T-helper 17 cell (primary cell): ENCODE results near the gene SNAP29. TPM values are rescaled to one million over a fixed set of nuclear protein-coding genes. Genes with fewer than 3 reads are reported as not detected.
"Not testable (repeated sequence)": the region's sequence is repeated elsewhere in the genome, so short reads cannot be mapped to it uniquely, and the experiment has no call there.

Experiments
- ATAC-seq: fragments of 150-1000 bp; cut with Tn5 transposase; 2 replicates; pipeline ENCODE4 v1.10.0; 2021; ENCODE audit warnings: mild to moderate bottlenecking, moderate library complexity
- DNase-seq, 3 donors: peaks; one replicate each; pipeline versions ENCODE4 v3.0.0 to v3.0.0-alpha.2; 2020 to 2021
- H3K9me3 ChIP-seq: one replicate; pipeline ENCODE4 v1.7.0; 2013; ENCODE audit warnings: low read length, mild to moderate bottlenecking; ENCODE audit not compliant: control insufficient read depth, poor library complexity, severe bottlenecking
- H3K27ac Mint-ChIP-seq: one replicate; pipeline ENCODE4 v1.8.0; 2022; ENCODE audit warnings: mild to moderate bottlenecking, moderate library complexity, mixed read lengths
- H3K27me3 Mint-ChIP-seq: one replicate; pipeline ENCODE4 v1.8.0; 2022; ENCODE audit warnings: mixed read lengths
- H3K36me3 Mint-ChIP-seq: one replicate; pipeline ENCODE4 v1.8.0; 2022; ENCODE audit warnings: low read depth, mixed read lengths
- H3K4me1 Mint-ChIP-seq: one replicate; pipeline ENCODE4 v1.8.0; 2022; ENCODE audit warnings: mild to moderate bottlenecking, mixed read lengths
- H3K4me3 Mint-ChIP-seq: one replicate; pipeline ENCODE4 v1.8.0; 2022; ENCODE audit warnings: mild to moderate bottlenecking, moderate library complexity, mixed read lengths
- total RNA-seq, 4 donors: library from RNA in 2 of 4; stranded (reverse) in 2 of 4; gene quantifications; one replicate each; pipeline ENCODE4 v1.2.3 and lab custom pipeline; 2022 to 2026

SNAP29 gene
- total RNA-seq, 2 donors from 2014 or later = 18.9 to 25.4 TPM

DNA sequence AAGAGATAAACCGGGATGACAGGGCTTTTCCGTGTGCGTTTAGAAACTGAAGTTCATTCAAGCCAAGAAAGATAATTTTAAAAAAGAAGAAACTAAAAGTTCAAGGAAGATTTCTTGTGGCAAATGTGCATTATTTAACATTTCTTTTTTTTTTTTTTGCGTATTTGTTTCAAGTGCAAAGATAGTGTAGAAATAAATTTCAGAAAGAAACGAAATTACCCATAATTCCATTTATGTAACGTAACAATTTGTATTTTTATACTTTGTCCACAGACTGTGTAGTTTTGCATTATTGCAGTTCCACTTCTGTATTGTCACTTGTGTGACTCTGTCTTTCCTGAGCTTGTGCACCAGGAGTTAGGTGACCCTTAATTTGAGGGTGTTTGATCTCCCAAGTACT lies 24.0 kb downstream of the SNAP29 start:
- Mint-ChIP-seq H3K4me1 (peaks cover 4% of the 10 kb centered on the region), H3K27me3 (no peaks in the 10 kb centered on the region), H3K36me3 (peaks cover 12% of the 10 kb centered on the region), H3K27ac (no peak overlapping the region), H3K4me3 (no peak overlapping the region)
- no peak for DNase-seq
- no peaks in the 10 kb centered on the region for H3K9me3 ChIP-seq
- no peak for ATAC-seq

DNA sequence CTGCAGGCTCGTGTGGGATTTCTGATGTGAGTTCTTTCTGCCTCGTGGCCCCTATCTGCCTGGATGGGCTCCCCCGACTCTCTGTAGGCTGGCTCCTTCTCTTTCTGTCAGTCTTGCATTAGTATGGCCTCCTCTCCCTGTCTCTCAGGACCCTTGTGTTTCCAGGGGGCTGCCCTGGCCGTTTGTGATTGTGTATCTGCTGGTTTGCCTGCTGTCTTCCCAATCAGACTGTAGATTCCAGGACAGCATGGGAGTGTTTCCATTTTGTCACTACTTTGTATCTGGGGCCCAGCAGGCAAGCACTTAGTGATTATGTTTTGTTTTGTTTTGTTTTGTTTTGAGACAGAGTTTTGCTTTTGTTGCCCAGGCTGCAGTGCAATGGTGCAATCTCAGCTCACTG lies 25.6 kb downstream of the SNAP29 start:
- no peaks in the 10 kb centered on the region for H3K27me3 Mint-ChIP-seq
- H3K27ac Mint-ChIP-seq = no peak overlapping the region
- H3K36me3 Mint-ChIP-seq = peaks cover 14% of the 10 kb centered on the region
- no peak for DNase-seq
- peaks cover 7% of the 10 kb centered on the region for H3K4me1 Mint-ChIP-seq
- ATAC-seq = no peak
- no peaks in the 10 kb centered on the region for H3K9me3 ChIP-seq
- H3K4me3 Mint-ChIP-seq = no peak overlapping the region

DNA sequence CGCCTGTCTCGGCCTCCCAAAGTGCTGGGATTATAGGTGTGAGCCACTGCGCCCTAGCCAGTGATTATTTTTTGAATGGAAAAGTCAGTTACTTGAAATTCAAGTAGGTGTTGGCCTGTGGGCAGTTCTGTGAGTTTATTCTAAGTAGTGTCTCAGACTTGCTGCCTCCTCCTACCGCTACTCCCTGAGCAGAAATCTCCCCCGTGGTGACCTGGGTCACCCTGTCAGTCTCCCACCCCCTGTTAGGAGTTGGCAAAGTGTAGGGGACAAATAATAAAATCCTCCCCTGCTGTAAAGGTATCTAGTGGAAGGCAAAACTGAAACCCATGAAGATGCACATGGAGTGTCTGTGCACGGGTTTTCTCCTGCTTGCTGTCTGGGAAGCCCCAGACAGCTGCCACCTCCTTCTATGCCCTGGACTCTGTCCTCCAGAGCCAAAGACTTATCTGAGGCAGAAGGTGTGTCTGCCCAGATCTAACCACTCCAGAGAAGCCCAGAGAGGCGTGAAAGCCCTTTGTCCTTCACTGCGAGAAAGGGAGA lies 26.3 kb downstream of the SNAP29 start:
- DNase-seq (no peak), ATAC-seq (no peak)
- H3K9me3 ChIP-seq = no peaks in the 10 kb centered on the region
- no peak overlapping the region for H3K4me3 Mint-ChIP-seq
- peaks cover 14% of the 10 kb centered on the region for H3K36me3 Mint-ChIP-seq
- no peaks in the 10 kb centered on the region for H3K27me3 Mint-ChIP-seq
- peaks cover 7% of the 10 kb centered on the region for H3K4me1 Mint-ChIP-seq
- H3K27ac Mint-ChIP-seq = no peak overlapping the region

DNA sequence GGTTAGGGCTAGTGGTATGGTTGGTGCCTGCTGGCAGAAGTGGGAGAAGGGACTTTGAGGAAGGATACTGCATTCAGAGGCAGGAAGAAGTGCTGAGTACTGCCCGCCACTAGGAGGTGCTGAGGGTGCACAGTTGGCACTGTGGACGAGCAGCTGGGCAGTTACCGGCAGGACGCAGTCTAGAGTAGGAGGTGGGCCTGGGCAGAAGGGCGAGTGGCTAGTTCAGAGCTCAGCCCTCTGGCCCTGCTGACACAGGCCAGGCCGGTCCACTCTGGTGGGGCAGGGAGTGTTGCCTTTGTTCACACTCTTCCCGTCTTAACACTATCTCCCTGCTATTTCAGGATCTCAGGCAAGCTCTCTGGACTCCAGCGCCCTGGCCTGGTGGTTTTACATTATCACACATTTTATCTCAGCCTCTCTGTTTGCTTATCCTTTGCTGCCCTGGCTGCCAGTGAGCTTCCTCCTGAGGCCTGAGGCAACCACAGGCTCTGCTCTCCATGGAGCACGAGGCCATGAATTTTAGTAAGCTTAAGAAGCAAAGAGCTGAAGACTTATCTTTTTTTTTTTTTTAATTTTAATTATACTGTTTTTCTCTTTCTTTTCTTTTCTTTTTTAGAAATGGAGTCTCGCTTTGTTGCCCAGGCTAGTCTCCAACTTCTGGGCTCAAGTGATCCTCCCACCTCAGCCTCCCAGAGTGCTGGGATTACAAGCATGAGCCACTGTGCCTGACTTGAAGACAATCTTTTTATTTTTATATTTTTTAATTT lies 26.9 kb downstream of the SNAP29 start:
- H3K27me3 Mint-ChIP-seq = no peaks in the 10 kb centered on the region
- H3K4me3 Mint-ChIP-seq = no peak overlapping the region
- ATAC-seq = peak; percentile 68
- H3K9me3 ChIP-seq = no peaks in the 10 kb centered on the region
- H3K27ac Mint-ChIP-seq = no peak overlapping the region
- peaks cover 14% of the 10 kb centered on the region for H3K36me3 Mint-ChIP-seq
- no peak for DNase-seq
- H3K4me1 Mint-ChIP-seq = peaks cover 7% of the 10 kb centered on the region

DNA sequence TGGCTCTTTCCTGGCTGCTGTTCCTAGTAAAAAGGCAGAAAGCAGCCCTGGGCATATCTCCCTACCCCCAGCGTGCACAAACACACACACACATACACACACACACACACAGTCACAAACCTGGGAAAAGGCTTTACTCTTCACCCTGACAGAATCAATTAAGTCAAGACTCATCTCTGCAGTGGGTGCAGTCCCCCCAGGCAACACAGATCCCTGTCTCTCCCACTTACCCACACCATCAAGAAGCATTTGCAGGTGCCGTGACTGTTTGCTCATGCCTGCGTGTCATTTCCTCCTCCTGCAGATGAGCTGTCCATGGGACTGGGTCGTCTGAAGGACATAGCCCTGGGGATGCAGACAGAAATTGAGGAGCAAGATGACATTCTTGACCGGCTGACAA lies 28.6 kb downstream of the SNAP29 start:
- ATAC-seq = no peak
- H3K4me1 Mint-ChIP-seq = peaks cover 6% of the 10 kb centered on the region

DNA sequence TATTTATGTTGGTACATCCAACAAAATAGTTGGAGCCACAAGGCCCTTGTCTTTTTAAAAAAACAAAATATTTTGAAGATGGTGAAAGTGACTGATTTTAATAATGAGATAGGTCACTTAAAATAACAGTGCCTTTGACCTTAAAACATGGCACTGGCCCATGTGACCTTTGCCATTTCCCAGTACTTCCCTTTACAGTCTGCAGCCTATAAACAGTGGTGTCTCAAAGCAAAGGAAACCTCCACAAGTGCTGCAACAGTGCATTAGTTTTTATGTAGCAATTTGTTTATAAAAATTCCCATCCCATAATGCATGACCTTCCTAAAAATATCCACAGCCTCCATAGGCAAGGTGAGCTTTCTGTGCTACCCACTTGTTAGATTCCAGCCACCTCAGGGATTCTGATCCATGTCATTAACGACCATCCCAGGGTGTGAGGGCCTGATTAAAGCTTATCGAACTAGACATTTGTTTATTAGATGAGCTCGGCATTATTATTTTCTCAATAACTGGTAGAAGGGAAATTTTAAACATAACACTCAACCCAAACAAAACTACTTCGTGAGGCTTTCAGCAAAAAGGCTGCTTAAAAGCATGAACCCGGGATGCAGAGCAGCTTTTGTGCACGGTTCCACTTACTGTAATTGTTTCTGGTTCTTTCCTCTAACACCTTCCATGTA lies 30.4 kb downstream of the SNAP29 start:
- ATAC-seq (no peak), DNase-seq (no peak)
- no peaks in the 10 kb centered on the region for H3K9me3 ChIP-seq
- Mint-ChIP-seq H3K4me1 (peaks cover 4% of the 10 kb centered on the region), H3K4me3 (no peak overlapping the region), H3K27ac (no peak overlapping the region), H3K27me3 (no peaks in the 10 kb centered on the region), H3K36me3 (peaks cover 10% of the 10 kb centered on the region)

More for the DNA sequence above, 28.6 kb downstream of the SNAP29 start:
- H3K9me3 ChIP-seq = no peaks in the 10 kb centered on the region
- DNase-seq = no peak
- Mint-ChIP-seq H3K27ac (peak overlapping the region; percentile 24), H3K27me3 (no peaks in the 10 kb centered on the region), H3K4me3 (no peak overlapping the region), H3K36me3 (peaks cover 14% of the 10 kb centered on the region)

DNA sequence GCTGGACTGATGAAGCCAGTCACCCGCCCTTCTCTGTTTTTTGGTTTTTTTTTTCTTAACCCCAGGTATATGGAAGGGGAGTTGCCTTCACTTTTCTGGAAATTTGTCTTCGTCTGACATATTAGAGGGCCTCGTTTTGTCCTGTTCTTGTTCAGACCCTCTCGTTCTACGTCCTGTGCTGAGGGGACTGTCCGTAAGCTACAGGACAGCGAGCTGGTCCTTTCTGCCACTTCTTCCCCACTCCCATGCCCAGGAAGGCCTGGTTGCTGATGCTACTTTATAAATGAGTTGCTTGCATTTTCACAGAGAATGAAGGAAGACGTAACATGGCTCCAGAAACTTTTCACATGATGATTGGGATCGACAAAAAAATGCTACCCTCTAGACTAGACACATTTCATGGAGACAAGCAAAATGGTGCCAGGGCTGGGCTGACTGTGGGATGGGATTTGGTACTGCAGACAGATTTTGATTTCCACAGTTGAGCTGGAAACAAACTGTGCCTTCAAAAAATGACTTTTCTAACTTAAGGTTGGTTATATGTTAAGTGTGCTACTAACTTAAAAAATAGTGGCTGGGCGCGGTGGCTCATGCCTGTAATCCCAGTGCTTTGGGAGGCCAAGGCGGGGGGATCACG lies 31.2 kb downstream of the SNAP29 start:
- Mint-ChIP-seq H3K27ac (peak overlapping the region; percentile 16), H3K27me3 (no peaks in the 10 kb centered on the region), H3K4me3 (no peak overlapping the region), H3K36me3 (peaks cover 7% of the 10 kb centered on the region), H3K4me1 (peaks cover 4% of the 10 kb centered on the region)
- DNase-seq (no peak), ATAC-seq (no peak)
- no peaks in the 10 kb centered on the region for H3K9me3 ChIP-seq

DNA sequence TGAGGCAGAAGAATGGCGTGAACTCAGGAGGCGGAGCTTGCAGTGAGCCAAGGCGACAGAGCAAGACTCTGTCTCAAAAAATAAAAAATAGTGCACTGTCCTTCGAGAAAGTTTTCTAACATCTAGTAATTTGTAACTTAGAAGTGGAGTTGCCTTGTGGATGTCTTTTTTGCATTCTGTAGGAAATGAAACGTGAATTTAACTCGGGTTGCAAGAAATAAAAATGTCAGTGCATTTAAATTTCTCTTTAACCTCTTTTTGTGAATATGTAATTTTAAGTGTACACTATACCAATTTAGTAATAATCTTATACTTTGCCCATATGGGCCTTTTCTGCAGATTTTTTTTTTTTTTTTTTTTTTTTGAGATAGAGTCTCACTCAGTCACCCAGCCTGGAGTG lies 32.2 kb downstream of the SNAP29 start:
- no peaks in the 10 kb centered on the region for H3K9me3 ChIP-seq
- Mint-ChIP-seq H3K4me3 (no peak overlapping the region), H3K36me3 (peaks cover 7% of the 10 kb centered on the region), H3K27me3 (no peaks in the 10 kb centered on the region), H3K4me1 (peaks cover 4% of the 10 kb centered on the region), H3K27ac (no peak overlapping the region)
- DNase-seq (no peak), ATAC-seq (no peak)

DNA sequence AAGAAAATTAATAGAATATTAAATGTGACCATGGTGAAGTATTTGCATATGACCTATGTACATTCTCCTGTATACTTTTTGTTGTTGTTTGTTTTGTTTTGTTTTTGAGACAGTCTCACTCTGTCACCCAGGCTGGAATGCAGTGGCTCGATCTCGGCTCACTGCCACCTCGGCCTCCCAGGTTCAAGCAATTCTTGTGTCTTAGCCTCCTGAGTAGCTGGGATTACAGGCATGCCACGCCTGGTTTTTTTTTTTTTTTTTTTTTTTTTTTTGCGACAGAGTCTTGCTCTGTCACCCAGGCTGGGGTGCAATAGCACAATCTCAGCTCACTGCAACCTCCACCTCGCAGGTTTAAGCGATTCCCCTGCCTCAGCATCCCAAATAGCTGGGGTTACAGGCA lies 38.9 kb downstream of the SNAP29 start:
- not testable (repeated sequence) for H3K27me3 Mint-ChIP-seq, ATAC-seq, H3K27ac Mint-ChIP-seq, H3K4me3 Mint-ChIP-seq, H3K4me1 Mint-ChIP-seq, H3K9me3 ChIP-seq, H3K36me3 Mint-ChIP-seq, DNase-seq

DNA sequence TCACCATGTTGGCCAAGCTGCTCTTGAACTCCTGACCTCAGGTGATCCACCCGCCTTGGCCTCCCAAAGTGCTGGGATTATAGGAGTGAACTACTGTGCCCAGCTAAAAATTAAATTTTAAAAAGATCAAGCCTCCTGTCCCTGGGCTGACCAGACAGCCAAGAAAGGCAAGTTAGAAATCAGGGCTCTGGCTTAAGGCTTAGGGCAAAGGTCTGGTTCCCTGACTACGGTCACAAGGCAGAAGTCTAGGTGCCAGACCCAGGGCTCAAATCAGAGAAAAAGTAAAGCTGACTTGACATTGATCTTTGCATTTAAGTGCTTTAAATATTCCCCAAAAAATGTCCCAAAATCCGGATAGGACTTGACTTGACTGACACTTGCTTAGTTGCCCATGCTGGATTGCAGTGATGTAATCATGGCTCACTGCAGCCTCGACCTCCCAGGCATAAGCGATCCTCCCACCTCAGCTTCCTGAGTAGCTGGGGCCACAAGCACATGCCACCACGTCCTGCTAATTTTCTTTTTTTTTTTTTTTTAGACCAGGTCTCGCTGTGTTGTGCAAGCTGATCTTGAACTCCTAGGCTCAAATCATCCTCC lies 41.1 kb downstream of the SNAP29 start:
- ATAC-seq (no peak), DNase-seq (no peak)
- Mint-ChIP-seq H3K4me3 (no peak overlapping the region), H3K4me1 (no peaks in the 10 kb centered on the region), H3K27ac (no peak overlapping the region), H3K36me3 (no peaks in the 10 kb centered on the region), H3K27me3 (no peaks in the 10 kb centered on the region)
- no peaks in the 10 kb centered on the region for H3K9me3 ChIP-seq

DNA sequence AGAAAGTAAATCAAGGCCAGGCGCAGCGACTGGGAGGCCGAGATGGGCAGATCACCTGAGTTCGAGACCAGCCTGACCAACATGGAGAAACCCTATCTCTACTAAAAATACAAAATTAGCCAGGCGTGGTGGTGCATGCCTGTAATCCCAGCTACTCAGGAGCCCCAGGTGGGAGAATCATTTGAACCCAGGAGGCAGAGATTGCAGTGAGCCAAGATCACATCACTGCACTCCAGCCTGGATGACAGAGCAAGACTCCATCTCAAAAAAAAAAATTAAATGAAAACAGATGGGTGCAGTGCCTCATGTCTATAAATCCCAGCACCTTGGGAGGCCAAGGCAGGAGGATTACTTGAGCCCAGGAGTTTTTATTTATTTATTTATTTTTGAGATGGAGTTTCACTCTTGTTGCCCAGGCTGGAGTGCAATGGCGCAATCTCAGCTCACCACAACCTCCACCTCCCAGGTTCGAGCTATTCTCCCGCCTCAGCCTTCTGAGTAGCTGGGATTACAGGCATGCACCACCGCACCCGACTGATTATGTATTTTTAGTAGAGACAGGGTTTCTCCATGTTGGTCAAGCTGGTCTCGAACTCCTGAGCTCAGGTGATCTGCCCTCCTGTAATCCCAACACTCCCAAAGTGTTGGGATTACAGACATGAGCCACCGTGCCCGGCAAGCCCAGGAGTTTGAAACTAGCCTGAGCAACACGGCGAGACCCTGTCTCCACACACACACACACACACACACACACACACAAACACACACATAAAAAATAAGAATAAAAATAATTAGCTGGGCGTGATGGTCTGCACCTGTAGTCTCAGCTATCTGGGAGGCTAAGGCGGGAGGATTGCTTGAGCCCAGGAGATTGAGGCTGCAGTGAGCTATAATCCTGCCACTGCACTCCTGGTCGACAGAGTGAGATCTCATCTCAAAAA lies 42.6 kb downstream of the SNAP29 start:
- not testable (repeated sequence) for H3K27me3 Mint-ChIP-seq, H3K27ac Mint-ChIP-seq, ATAC-seq, H3K36me3 Mint-ChIP-seq, H3K4me3 Mint-ChIP-seq, DNase-seq, H3K4me1 Mint-ChIP-seq, H3K9me3 ChIP-seq

DNA sequence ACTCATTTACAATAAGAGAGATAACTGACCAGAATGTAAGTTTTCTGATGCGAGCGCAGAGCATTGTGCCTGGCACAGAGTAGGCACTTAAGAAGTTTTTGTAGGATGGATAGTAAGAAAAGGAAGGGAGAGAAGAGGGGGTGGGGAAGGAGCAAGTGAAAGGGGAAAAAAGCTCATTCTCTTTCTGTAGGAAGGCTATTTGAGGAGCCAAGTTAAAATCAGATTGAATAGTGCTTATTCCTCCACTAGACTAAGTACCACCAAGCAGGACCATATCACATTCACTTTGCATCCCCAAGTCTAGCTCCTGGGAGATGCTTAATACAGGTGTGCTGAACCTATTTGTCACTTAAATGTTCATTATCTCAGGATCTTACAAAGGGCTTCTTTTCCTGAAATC lies 44.3 kb downstream of the SNAP29 start:
- ATAC-seq (no peak), DNase-seq (no peak)
- Mint-ChIP-seq H3K27ac (no peak overlapping the region), H3K27me3 (no peaks in the 10 kb centered on the region), H3K4me3 (no peak overlapping the region), H3K36me3 (no peaks in the 10 kb centered on the region), H3K4me1 (no peaks in the 10 kb centered on the region)
- H3K9me3 ChIP-seq = no peaks in the 10 kb centered on the region
